HG03095 (cell line): ENCODE measurements around the gene RPLP2.

Source experiments
- ATAC-seq: cut with Tn5 transposase; IDR thresholded peaks from one replicate; pipeline ENCODE4 v1.9.1; 2021; ENCODE audit warnings: moderate library complexity; ENCODE audit not compliant: unreplicated experiment

RPLP2 gene

DNA sequence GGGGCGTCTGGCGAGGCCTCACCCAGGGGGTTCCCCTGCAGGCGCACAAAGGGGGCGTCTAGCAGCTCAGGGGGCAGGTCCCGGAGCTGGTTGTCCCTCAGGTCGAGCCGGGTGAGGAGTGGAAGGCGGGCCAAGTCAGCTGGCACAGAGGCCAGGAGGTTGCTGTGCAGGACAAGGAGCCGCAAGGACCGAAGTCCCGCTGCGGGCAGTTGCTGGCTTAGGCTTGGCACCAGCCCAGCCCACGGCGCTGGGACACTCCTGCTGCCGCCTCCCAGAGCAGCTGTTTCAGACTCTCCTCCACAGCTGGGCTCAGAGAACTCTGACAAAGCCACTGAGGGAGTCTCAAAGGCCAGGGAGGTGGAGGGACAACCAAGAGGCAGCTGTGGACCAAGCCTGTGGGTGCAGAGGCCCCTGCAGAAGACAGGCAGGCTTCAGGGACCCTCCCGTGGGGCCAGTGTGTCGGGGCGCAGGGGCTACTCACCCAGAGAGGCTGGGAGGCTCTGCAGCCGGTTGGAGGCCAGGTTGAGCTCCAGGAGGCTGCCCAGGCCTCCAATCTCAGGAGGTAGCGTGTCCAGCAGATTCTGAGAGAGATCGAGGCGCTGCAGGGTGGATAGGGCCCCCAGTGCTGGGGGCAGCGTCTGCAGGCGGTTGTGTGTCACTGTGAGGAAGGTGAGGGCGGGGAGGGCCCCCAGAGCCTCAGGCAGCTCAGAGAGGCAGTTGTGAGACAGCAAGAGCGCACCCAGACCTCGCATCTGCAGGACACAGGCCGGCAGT lies 6.9 kb upstream of the RPLP2 start:
- ATAC-seq = no peak

DNA sequence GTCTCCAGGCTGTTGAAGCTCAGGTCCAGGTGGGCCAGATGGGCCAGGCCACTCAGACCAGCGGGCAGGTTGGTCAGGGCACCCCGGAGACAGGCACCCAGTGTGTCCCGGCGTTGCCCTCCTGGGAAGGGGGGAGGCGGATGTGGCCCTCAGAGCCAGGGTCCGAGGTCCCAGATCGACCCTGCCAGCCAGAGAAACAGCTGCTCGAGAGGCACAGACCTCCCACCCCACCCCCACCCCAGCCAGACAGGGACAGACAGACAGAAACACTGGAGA lies 6.4 kb upstream of the RPLP2 start:
- no peak for ATAC-seq

DNA sequence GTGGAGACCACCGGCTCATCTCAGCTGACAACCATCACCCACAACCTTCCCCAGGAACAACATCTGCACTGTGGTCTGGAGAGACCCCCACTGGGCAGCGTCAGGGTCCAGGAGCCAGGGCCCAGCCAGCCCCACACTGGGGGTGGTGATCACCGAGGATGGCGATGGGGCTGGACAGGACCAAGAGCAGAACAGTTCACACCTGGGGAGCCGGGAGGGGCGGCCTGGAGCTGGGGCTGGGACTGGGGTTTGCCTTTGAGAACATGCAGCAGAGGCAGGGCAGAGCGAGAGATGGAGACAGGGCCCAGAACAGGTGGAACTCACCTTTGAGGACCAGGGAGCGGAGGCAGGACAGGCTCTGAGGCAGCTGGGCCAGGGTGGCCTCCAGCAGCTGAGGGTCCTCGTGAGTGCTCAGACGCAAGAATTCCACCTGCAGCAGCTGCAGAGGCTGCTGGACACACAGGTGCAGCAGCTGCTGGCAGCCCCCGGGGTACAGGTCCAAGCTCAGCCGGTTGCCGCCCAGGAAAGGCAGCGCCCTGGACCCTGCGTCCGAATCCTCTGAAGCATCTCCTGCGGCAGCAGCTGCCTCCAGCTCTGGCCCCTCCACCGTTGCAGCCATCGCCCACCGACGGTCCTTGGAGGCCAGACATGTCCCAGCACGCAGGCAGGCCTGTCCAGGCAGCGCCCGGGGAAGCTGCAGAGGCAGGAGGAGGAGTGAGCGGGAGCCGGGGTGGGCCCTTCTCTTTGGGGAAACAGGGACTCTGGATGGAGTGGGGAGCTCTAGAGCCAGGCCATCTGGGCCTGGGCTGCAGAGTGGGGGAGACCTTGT lies 5.8 kb upstream of the RPLP2 start:
- ATAC-seq = no peak

DNA sequence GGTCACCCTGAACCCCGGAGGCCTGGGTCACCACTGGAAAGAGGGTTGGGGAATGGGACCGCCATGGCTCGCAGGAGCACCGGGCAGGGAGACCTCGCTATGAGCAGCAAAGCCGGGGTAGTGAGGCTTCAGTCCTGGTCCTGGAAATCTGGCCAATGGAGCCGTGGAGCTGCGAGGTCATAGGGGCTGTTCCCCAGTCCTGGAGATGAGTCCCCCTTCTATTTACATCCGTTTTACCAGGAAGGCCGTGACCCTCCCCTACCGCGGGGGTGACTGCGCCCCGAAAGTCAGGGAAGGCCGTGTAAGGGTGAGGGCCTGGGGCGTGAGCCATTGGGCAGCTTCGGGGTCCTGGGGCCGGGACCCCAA lies 5.2 kb upstream of the RPLP2 start:
- no peak for ATAC-seq

DNA sequence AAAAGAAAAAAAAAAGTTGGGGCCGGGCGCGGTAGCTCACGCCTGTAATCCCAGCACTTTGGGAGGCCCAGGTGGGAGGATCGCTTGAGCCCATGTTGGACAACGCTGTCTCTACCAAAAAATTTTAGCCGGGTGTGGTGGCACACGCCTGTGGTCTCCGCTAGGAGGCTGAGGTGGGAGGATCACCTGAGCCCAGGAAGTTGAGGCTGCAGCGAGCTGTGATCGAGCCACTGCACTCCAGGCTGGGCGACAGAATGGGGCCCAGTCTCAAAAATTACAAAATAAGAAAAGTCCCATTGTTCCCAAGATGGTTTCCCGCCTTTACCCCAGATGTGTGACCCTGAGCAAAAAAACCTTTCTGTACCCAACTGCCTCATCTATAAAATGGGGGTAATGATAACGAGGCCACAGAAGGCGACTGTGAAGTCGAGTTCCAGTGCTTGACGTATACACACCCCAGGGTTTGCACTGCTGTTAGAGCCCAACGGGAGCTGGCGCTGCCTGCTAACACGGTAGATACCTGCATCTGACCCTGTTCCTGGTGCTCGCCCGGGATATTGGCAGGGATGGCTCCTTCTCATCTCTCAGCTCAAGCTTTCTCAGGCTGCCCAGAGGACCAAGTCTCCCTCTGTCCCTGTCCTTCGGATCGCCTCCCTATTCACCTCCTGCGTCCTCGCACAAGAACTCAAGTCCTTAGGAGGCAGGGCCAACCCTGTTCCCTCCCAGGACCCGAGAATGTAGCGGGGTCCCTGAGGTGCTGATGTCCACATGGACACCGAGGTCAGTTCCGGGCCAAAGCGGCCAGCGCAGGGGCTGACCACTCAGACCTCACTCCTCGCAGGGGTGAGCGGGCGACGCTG lies 1.1 kb upstream of the RPLP2 start:
- ATAC-seq = no peak

DNA sequence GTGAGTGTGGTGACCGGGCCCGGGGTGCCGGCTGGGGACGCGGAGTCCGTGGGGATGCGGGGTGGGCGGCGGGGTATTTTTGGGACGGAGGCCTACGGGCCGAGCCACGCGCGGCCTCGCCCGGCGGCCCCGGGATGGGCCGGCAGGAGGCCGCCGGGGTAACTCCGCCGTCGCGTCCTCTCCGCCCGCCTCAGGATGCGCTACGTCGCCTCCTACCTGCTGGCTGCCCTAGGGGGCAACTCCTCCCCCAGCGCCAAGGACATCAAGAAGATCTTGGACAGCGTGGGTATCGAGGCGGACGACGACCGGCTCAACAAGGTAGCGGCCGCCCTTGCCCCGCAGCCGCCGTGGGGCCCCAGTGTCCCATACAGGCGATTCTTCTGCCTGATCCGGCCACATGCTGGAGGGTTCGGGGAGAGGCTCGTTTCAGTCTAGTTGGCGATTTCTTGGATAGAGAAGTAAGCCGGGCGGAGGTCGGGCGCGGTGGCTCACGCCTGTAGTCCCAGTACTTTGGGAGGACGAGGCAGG lies 337 bp downstream of the RPLP2 start:
- peak; percentile 4 for ATAC-seq

DNA sequence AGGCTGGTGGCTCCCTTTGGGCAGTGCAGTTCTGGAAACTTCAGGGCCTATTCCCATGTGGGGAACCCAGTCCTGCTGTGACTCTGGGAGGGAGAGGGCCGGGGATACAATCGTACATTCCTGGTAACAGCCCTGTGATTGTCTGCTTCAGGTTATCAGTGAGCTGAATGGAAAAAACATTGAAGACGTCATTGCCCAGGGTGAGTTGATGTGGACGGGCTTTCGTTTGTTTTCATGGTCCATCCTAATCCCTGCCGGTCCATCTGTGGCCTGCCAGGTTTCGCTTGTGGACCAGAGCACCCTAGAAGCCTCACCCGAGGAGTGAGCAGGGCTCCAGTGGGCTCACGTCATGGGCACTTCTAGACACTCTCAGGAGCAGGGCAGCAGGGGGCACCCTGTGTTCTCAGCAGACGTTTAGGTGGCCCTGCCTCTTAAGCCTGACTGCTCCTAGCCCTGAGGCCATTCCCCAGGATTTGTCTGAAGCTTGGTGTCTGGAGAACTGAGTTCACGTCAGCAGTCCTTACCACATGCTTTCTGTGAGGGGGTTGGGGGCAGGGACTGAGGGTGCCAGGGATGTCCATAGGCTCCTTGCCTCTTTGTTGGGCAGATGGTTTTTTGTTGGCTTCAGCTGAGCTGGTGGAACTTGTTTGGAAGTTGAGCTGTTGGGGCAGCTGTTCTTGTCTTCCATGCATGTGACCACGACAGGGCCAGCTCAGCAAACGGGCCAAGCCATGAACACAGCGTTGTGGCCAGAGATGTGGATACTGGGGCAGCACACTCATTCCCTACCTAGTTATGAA lies 1.9 kb downstream of the RPLP2 start:
- no peak for ATAC-seq

DNA sequence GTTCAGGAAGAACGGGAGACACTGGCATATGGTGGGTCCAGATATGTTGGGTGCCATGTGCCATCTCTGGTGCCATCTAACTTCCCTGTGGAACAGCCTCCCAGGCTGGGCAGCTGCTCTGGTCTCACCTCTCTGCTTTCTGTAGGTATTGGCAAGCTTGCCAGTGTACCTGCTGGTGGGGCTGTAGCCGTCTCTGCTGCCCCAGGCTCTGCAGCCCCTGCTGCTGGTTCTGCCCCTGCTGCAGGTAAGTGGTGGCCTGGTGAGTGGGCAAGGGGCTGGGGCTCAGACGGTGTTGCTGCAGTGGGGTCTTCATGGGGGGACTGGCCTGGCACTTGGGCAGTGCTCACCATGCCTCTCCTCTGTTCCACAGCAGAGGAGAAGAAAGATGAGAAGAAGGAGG lies 2.6 kb downstream of the RPLP2 start:
- ATAC-seq = no peak

DNA sequence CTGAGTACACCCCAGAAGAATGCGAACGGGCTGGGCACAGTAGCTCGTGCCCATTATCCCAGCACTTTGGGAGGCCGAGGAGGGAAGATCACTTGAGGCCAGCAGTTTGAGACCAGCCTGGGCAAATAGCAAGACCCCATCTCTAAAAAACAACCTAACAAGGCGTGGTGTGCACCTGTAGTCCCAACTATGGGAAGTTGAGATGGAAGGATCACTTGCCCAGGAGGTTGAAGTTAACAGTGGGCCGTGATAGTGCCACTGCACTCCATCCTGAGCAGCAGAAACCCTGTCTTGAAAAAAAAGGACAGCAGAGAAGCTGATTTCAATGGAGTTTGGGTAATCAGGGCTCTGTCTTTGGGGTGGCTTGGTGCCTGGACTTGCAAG lies 3.3 kb downstream of the RPLP2 start:
- no peak for ATAC-seq

DNA sequence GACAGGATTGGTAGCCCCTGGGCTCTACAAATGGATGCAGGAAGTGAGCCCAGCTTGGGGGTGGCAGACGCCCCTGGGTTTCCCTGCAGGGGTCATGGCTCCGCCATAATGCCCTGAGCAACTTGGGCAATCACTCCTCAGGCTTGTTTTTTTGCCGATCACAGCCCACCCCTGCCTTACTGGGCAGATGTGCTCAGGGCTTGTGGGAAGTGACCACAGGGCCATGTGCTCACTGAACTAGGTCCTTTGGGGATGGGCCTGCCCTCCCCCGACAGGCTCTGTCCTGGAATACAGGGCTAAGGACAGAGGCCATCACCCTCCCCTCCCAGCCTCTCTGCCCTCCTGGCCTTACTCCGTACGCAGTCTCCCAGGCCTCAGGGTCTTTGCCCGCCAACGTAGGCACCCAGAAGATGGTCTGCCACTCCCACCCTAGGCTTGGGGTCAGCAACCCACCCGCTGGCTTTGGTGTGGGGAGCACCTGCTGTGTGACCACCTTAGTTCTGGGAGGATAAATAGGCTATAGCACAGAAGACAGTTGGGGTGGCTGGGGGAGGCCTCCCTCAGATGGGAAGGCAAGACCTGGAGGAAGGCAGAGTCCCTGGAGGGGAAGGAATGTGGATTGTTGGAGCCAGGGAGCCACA lies 3.8 kb downstream of the RPLP2 start:
- no peak for ATAC-seq

DNA sequence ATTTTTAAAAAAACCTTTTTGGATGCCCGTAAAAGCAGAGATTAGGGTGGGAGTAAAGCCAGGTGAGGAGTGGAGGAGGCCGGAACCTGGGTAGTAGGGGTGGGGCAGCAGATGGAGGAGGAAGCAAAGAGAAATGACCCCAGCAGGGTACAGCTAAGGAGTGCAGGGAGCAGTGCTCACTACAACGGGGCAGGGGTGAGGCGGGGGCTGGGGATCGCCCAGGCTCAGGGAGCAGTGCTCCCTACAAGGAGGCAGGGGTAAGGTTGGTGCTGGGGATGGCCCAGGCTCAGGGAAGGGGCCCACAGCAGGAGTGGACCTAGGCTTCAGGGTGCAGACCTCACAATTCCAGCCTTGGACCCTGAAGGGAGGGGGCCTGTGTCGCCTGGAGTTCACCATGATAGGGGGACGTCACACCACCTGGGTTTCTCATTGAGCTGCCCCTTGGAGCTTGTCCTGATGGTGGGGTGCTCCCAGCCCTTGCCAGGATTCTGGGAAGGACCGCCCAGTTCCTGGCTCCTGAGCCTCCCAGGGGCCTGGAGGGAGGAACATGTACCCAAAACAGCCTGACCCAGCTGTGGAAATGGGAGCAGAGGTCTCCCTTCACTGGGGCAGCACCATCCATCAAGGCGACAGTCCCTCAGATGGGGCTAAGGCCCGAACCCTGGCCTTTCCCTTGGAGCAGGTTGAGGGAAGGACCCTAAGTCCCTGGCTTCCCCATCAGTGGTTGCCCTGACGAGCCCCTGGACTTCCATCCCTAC lies 6.1 kb downstream of the RPLP2 start:
- ATAC-seq = no peak

DNA sequence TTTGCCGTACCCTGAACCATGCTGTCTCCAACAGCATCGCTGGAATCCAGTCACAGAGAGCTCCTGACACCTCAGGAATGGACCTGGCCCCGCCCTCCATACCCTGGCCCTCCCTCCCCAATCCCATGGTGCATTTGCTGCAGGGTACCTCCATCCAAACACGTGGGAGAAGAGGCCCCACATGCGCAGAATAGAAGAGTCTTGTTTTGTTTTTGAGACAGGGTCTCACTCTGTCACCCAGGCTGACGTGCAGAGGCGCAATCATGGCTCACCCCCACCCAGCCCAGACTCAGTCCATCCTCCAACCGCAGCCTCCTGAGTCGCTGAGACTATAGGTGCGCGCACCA lies 6.6 kb downstream of the RPLP2 start:
- ATAC-seq = no peak

DNA sequence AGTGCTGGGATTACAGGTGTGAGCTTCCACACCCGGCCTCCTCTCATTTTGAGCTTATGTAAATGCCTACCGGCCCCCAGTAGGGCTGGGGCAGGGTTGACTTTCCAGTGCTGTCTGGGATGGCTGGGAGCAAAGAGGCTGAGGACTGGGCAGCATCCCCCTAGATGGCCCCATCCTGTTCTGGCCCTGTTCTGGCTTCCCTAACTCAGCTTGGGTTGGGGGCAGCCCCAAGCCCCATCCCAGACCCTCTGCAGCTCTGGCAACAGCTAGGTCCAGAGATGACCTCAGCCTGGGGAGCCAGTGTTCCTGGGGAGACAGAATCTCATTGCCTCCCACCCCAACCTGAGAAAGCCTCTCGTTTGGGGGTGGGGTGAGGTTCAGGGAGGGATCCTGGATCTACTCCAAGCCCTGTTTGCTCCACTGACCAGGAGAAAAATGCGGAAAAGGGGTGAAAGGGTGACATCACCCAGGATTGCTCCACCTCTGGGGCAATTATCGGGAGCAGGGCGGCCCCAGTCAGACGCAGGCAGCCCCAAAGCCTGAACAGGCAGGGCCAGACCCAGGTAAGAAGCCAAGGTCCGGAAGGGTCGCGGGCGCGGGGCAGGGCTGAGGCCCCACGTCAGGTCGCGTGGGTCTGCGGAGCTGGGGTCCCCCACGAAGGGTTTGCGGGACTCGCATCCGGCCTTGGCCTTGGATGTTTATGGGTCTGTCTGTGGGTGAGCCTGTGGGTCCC lies 8.8 kb downstream of the RPLP2 start, which contains the start of gene PNPLA2:
Gene PNPLA2, plus strand, starts transcription at position 519 of the 733 bp plus-strand sequence. CDS start 805 bp downstream, outside the sequence.
- ATAC-seq = no peak

DNA sequence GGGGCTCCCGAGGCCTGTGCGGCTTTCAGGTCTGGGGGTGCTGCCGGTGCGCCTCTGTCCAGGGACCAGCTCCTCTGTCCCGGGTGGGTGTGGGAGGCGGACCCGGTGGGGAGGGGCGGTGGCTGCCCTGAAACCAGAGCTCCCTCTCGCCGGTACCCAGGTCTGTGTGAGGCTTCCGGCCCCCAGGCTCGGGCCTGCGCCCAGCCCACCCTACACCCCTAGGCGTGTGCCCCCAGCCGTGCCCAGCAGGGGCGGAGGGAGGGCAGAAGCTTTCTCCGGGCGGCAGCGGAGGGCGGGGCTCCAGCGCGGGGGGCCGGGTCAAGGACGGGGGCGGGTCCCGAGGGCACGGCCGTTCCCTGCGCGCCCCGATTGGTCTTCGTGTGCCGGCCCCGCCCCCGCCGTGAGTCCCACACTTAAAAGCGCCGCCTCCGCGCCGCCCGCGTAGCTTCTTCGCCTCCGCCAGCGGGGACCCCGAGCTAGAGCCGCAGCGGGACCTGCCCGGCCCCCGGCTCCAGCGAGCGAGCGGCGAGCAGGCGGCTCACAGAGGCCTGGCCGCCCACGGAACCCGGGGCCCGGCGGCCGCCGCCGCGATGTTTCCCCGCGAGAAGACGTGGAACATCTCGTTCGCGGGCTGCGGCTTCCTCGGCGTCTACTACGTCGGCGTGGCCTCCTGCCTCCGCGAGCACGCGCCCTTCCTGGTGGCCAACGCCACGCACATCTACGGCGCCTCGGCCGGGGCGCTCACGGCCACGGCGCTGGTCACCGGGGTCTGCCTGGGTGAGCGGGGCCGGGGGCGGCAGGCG lies 9.6 kb downstream of the RPLP2 start:
- ATAC-seq = peak; percentile 49

DNA sequence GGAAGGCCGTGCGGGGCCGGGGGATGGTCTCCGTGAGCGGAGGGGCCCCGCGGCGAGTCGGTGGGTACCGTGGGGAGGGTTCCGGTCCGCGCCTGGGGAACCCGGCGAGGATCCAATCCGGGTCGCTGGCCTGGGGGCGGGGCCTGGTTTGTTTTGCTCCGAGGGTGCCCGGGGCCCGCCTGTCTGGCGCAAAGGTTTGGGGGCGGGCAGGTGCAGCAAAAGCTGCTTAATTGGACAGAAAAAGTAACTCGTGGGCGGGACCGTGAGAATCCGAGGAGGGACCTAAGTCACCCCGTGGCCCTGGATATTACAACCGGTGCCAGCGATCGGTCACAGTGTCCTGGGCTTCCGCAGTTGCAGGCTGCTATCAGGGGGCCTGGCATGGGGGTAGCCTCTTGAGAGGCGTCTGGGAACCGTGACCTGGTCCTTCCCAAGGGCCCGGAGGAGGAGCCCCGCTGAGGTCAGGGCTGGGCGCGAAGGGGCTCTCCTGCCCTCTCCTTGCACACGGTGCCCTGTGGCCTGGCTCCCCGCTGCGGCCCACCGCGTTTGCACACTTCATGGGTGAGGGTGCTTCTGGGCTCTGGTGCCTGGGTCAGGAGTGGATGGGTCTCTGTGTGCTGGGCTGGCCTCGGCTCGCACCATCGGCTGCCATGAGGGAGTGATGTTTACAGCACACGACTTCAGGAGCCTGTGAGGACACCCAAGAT lies 10.3 kb downstream of the RPLP2 start:
- peak; percentile 44 for ATAC-seq

DNA sequence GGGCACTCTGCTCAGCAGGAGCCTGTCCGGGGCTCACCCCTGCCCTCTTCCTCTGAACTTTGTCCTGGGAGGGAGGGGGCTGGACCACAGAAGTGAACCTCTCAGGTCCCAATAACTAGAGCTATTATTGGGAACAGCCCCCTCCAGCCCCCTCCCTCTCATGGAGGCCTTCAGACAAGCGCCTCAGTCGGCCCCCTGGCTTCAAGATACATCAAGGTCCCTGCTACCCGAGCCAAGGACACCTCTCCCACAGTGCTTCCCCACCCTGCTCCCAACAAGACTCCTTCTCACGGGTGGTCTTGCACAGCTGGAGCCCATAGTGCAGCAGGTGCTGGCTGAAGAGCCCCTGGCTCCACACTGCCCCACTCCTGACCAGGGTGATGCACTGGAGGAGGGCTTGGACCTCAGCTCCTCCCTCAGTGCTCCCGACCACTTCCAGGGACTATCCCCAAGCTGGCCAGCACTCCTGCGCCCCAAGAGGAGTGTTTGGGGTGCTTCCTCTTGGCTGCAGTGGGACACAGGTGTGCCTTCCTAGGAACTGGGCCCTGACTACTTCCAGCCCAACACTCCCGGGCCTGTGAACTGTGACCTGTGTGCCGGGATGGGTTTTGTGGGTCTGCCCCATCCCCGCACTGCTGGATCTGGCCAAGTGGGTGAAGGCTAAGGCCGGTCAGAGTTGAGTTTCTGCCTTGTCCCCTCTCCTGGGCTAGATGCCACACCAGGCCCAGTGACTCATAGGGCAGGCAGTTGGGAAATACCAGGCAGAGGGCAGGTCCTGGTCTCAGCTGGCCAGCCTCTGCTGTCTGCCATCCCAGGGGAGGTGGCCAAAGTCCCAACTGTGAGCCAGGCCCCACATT lies 11.1 kb downstream of the RPLP2 start:
- ATAC-seq = no peak
